Heart left ventricle (tissue), 13 donors: Measurements from ENCODE around the gene LSR.

Experiments
- CTCF ChIP-seq, 12 donors: fragments of 200-600 bp; sonication (generic) in 4 of 12; IDR thresholded peaks; one replicate each; pipeline versions ENCODE4 v1.5.0 to v1.8.0; 2018 to 2022; ENCODE audit warnings: antibody characterized with exemption in 12 of 12, mild to moderate bottlenecking in 5 of 12
- POLR2A ChIP-seq, 2 donors: fragments of 450-650 bp; IDR thresholded peaks; one replicate each; pipeline ENCODE4 v1.6.1; 2017; ENCODE audit warnings: antibody characterized with exemption in 2 of 2, mild to moderate bottlenecking in 2 of 2, moderate library complexity in 2 of 2
- donor health status: ischemic (EF 13 %, LVEDD 7.1; RV severe dilation, severe dysfunction).
- donor health status: DM: no; HTN: yes; CAD: no.
- donor health status: DM: no; HTN: no; CAD: no.
- donor health status: ischemic (EF 25% LVEDD 6.9; RV normal size, moderate dysfunction).
- donor health status: ischemic (EF 25% LVEDD 5.7; RV mildly dilated, moderate dysfunction).
- donor health status: ischemic (EF 35%, LVEDD 5.7; RV mildly dilated, moderate dysfunction).
- donor health status: nonischemic (EF 11% LVEDD 7.7; RV severe dilation, severe dysfunction).
- donor health status: DM: yes; HTN: yes; CAD: no.
- donor health status: PGD.
- donor health status: ischemic (EF 29% LVEDD 5.4; RV normal size, mild dysfunction).
- donor health status: nonischemic (EF 23%, LVEDD 6.1; RV moderate dilation, normal function).

DNA sequence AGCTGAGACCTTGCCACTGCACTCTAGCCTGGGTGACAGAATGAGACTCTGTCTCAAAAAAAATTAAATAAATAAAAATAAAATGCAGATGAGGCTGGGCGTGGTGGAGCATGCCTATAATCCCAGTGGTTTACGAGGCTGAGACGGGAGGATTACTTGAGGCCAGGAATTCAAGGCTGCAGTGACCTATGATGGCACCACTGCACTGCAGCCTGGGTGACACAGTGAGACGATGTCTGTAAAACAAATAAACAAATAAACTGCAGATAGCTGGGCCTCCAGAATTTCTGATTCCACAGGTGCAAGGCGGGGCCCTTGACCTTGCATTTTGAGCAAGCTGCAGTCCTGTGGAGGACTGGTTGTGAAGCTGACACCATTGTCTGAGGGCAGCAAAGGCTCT lies 40.1 kb downstream of the LSR start:
- TF ChIP-seq CTCF (IDR thresholded peaks at IDR 0.05) (no peak), POLR2A (IDR thresholded peaks at IDR 0.05) (no peak)
